Adrenal gland (tissue), 12 donors: ENCODE results near the gene ALOX12B. TPM values are rescaled to one million over a fixed set of nuclear protein-coding genes. Genes with fewer than 3 reads are reported as not detected.

Experiments
- DNase-seq, 7 donors: peaks; one replicate each; pipeline ENCODE4 v3.0.0-alpha.2; 2019 to 2020
- H3K27ac ChIP-seq, 5 donors: fragments of 200-600 bp; sonication (generic) in 4 of 5; 1 replicate in 3 of 5; 2 replicates in 2 of 5; pipeline versions ENCODE4 v1.5.1 to v1.8.0; 2016 to 2020; ENCODE audit warnings: mild to moderate bottlenecking in 1 of 5
- H3K27me3 ChIP-seq: fragments of 200-600 bp; 2 replicates; pipeline ENCODE4 v1.8.0; 2021
- H3K36me3 ChIP-seq, 2 donors: fragments of 200-600 bp; replicated peaks in 1 of 2; 1 replicate in 1 of 2; 2 replicates in 1 of 2; pipeline versions ENCODE4 v1.5.1 to v1.8.0; 2018 to 2022
- H3K4me1 ChIP-seq, 2 donors: fragments of 200-600 bp; replicated peaks in 1 of 2; 1 replicate in 1 of 2; 2 replicates in 1 of 2; pipeline versions ENCODE4 v1.5.1 to v1.8.0; 2018 to 2021
- H3K4me3 ChIP-seq, 4 donors: fragments of 200-600 bp; sonication (generic) in 3 of 4; one replicate each; pipeline ENCODE4 v1.5.1; 2016 to 2018
- H3K9me3 ChIP-seq, 3 donors: fragments of 200-600 bp; sonication (generic) in 1 of 3; replicated peaks in 1 of 3; 1 replicate in 2 of 3; 2 replicates in 1 of 3; pipeline versions ENCODE4 v1.5.1 to v1.8.0; 2016 to 2021
- POLR2A ChIP-seq, 2 donors: fragments of 450-650 bp; IDR thresholded peaks; one replicate each; pipeline ENCODE4 v1.6.1; 2017; ENCODE audit warnings: antibody characterized with exemption in 2 of 2, mild to moderate bottlenecking in 2 of 2, moderate library complexity in 1 of 2
- WGBS, 4 donors: extraction: QIAGEN DNeasy Blood & Tissue Kit in 2 of 4; methylation state at CpG; one replicate each; pipeline versions ENCODE4 v1.1.5 to v1.1.7; 2013 to 2017; 5-methylcytosine and 5-hydroxymethylcytosine counted together
- intact Hi-C, 2 donors: fragments of 100-400 bp; cut with DNase I; formaldehyde crosslinking; loops; one replicate each; pipeline versions ENCODE4 v1.14.1 to v1.15.0; 2022 to 2023
- polyA plus RNA-seq, 3 donors: library from polyadenylated mRNA; stranded (reverse); fragments of 200-250 nt in 2 of 3; fragments of 350-450 nt in 1 of 3; fragmentation: Illumina TruSeq in 1 of 3; extraction: RNeasy Lipid Tissue Mini Kit (QIAGEN cat#74804) in 1 of 3; gene quantifications; one replicate each; pipeline ENCODE4 v1.2.3, GENCODE V29; 2013 to 2014
- total RNA-seq, 9 donors: library from RNA; depleted of rRNA in 4 of 9; stranded (reverse); fragments of >200 nt in 4 of 9; fragments of 120-200 nt in 1 of 9; fragmentation: NEBNext Ultra II Directional in 1 of 9; extraction: Animal tissue kit (Norgen Biotek cat#: 25700) in 1 of 9; gene quantifications; one replicate each; pipeline versions ENCODE4 v1.1.0 to v1.2.4, GENCODE V29; 2013 to 2023
- TF ChIP-seq, protein P1 (sequence below), 6 experiments: fragments of 450-650 bp in 4 of 6; fragments of 200-600 bp in 2 of 6; sonication (generic) in 1 of 6; IDR thresholded peaks; 1 replicate in 5 of 6; 2 replicates in 1 of 6; pipeline versions ENCODE4 v1.5.1 to v1.8.0; 2016 to 2021; ENCODE audit warnings: antibody characterized with exemption in 6 of 6, mild to moderate bottlenecking in 2 of 6, moderate library complexity in 1 of 6
- donor health status: healthy with polysubstance abuse.
- donor health status: Bipolar disorder and iron deficiency.
- donor health status: DM: yes; HTN: yes; CAD: no.
- donor health status: DM: no; HTN: no; CAD: no.
- donor health status: DM: no; HTN: no; CAD: no.
- donor health status: DM: yes; HTN: yes; CAD: no.

The ALOX12B gene
- total and polyA plus RNA-seq, 12 donors: not detected

- no peak for TF ChIP-seq POLR2A (IDR thresholded peaks at IDR 0.05)
- TF ChIP-seq, protein P1, sequence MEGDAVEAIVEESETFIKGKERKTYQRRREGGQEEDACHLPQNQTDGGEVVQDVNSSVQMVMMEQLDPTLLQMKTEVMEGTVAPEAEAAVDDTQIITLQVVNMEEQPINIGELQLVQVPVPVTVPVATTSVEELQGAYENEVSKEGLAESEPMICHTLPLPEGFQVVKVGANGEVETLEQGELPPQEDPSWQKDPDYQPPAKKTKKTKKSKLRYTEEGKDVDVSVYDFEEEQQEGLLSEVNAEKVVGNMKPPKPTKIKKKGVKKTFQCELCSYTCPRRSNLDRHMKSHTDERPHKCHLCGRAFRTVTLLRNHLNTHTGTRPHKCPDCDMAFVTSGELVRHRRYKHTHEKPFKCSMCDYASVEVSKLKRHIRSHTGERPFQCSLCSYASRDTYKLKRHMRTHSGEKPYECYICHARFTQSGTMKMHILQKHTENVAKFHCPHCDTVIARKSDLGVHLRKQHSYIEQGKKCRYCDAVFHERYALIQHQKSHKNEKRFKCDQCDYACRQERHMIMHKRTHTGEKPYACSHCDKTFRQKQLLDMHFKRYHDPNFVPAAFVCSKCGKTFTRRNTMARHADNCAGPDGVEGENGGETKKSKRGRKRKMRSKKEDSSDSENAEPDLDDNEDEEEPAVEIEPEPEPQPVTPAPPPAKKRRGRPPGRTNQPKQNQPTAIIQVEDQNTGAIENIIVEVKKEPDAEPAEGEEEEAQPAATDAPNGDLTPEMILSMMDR (IDR thresholded peaks at IDR 0.05): no peak
- intact Hi-C loops: loop anchor here in 1 of 2 donors (10.0 kb wide), 1 partner anchor 57 kb away; no protein-coding TSS in a partner anchor
- no peak for DNase-seq
- Histone ChIP-seq H3K4me3 (no peak overlapping the region), H3K4me1 (peaks cover 23 to 42% of the 10 kb centered on the region in 2 donors), H3K27ac (no peak overlapping the region), H3K27me3 (peaks cover 6% of the 10 kb centered on the region), H3K36me3 (no peaks in the 10 kb centered on the region), H3K9me3 (no peaks in the 10 kb centered on the region)
- 82 to 87% (median 83%) methylated on average over 14 of the region's 14 CpGs for WGBS, 4 donors
These were observed 40.7 kb upstream of the ALOX12B start for GRCh38 chr17:8128125-8128784.

- no peaks in the 10 kb centered on the region for H3K36me3 ChIP-seq
- peaks cover 38 to 58% of the 10 kb centered on the region in 2 donors for H3K4me1 ChIP-seq
- H3K27me3 ChIP-seq: peaks cover 6% of the 10 kb centered on the region
- no peaks in the 10 kb centered on the region for H3K9me3 ChIP-seq
- no peak for TF ChIP-seq POLR2A (IDR thresholded peaks at IDR 0.05)
- DNase-seq: peak in 3 of 7 donors; percentile 40 to 55 (median 54)
- H3K27ac ChIP-seq: peak overlapping the region in 3 of 5 donors; percentile 64 to 73 (median 65)
- intact Hi-C loops: loop anchor here in 1 of 2 donors (10.0 kb wide), 1 partner anchor 58 kb away; no protein-coding TSS in a partner anchor
- peak overlapping the region in 3 of 4 donors; percentile 40 to 67 (median 45) for H3K4me3 ChIP-seq
- 0 to 1% (median 1%) methylated on average over 16 to 45 of the region's 45 CpGs for WGBS, 4 donors
These were observed 39.1 kb upstream of the ALOX12B start for GRCh38 chr17:8126491-8127066.

DNA sequence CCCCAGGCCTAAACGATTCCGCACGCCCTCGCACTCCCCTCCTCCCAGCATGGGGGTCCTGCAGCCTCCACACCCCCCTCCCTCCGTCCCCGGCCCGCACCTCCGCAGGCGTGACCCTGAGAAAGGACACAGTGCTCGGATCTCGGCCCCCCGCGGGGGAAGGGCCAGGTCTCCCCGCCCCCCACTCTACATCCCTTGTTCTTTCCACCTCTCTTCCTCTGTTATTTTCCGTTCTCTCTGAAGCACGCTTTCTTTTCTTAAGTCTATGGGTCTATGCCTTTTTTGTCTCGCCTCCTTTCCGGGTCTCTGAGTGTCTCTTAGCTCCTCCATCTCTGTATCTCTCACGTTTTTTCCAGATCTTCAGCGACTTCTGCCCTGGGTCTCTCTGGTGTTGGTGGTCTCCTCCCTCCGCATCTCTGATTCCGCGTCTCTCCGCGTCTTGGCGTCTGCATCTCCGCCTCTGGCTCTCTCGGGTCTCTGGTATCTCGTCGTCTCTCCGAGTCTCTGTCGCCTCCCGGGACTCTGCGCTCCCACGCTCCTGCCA, 38.5 kb upstream of the ALOX12B start:
- Histone ChIP-seq H3K4me1 (peaks cover 44 to 64% of the 10 kb centered on the region in 2 donors), H3K27ac (peak overlapping the region in 3 of 5 donors; percentile 64 to 73 (median 65)), H3K36me3 (no peaks in the 10 kb centered on the region), H3K27me3 (peaks cover 6% of the 10 kb centered on the region), H3K9me3 (no peaks in the 10 kb centered on the region), H3K4me3 (peak overlapping the region in 2 of 4 donors; percentile 45 to 67)
- WGBS, 4 donors: 1 to 2% (median 2%) methylated on average over 32 to 35 of the region's 35 CpGs
- DNase-seq: peak in 4 of 7 donors; percentile 34 to 62 (median 51)
- intact Hi-C loops: loop anchor here in 1 of 2 donors (10.0 kb wide), 1 partner anchor 59 kb away; no protein-coding TSS in a partner anchor
- no peak for TF ChIP-seq POLR2A (IDR thresholded peaks at IDR 0.05)
- TF ChIP-seq, protein P1 (IDR thresholded peaks at IDR 0.05): no peak

DNA sequence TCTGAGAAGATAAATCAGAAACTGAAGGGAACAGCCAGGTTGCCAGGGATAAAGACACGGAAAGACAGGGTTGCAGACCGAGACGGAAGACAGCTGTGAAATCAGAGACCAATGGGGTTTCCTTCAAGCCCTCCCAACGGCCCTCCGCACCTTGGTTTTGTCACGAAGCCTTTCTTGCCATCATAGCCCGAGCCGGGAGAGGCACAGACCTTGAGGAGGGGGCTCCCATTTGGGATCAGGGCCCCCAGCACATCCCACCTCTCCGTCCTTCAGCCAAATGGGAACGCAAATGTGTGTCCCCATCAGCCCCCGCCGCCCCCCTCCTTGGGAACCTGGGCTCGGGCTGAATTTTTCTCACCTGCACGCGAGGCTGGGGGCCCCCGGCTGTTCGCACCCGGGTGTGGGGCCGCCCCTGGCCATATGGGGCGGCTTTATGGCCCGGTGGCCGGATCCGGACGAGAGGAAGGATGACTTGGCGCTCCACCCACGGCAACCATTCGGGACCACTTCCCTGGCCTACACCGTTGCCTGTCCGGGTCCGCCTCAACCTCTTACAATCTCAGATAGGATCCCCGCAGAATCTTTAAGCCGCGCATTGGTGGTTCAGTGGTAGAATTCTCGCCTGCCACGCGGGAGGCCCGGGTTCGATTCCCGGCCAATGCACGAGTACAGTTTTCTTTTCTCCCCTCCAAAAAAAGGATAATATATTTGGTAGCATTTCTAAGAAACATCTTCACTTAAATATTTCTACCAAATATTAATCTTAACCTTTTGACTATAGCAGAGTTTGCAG, 37.8 kb upstream of the ALOX12B start:
- H3K9me3 ChIP-seq: no peaks in the 10 kb centered on the region
- TF ChIP-seq, protein P1 (IDR thresholded peaks at IDR 0.05): no peak
- TF ChIP-seq POLR2A (IDR thresholded peaks at IDR 0.05): no peak
- 3 to 5% (median 4%) methylated on average over 15 to 40 of the region's 40 CpGs for WGBS, 4 donors
- peak overlapping the region in 2 of 4 donors; percentile 45 to 67 for H3K4me3 ChIP-seq
- H3K4me1 ChIP-seq: peaks cover 44 to 71% of the 10 kb centered on the region in 2 donors
- H3K27ac ChIP-seq: peak overlapping the region in 1 of 5 donors; percentile 73
- intact Hi-C loops: loop anchor here in 1 of 2 donors (10.0 kb wide), 1 partner anchor 59 kb away; no protein-coding TSS in a partner anchor
- DNase-seq: peak; percentile 72 to 95 (median 80)
- H3K27me3 ChIP-seq: peaks cover 6% of the 10 kb centered on the region
- H3K36me3 ChIP-seq: no peaks in the 10 kb centered on the region
